ENCODE results near the gene PDE3A.

Gene PDE3A

DNA sequence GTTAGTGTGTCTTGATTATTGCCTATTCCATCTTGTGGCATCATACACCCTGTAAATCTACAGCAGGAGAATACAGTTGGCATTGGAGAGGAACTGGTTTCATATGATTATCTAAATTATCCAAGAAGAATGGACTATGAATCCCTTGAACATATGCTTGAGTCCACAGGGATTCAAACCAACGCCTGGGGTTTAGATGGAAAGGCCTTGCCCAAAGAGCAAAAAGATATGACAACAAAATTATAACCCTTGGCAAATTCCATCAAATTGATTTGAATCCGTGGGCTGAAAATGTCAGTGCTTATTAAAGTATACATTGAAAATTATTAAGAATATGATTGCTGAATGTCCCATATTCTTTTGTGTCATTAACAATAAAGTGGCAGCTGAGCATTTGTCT, 108.2 kb downstream of the PDE3A start:
- TF ChIP-seq CTCF (IDR thresholded peaks at IDR 0.05; ENCODE audit: insufficient read depth, low read length, poor library complexity, severe bottlenecking) = no peak
- no peak for DNase-seq (ENCODE audit: extremely low read depth, insufficient read length)
- Histone ChIP-seq H3K4me3 (replicated peaks; ENCODE audit: low read depth, low read length) (no peak overlapping the region), H3K27me3 (replicated peaks; ENCODE audit: control insufficient read depth, insufficient read depth, low read length) (no peaks in the 10 kb centered on the region), H3K36me3 (ENCODE audit: control insufficient read depth, insufficient read depth, low read length) (no peaks in the 10 kb centered on the region)

GRCh38 chr12:20477255-20477654, 108.9 kb downstream of the PDE3A start:
- no peaks in the 10 kb centered on the region for H3K36me3 ChIP-seq (ENCODE audit: control insufficient read depth, insufficient read depth, low read length)
- no peak for TF ChIP-seq CTCF (IDR thresholded peaks at IDR 0.05; ENCODE audit: insufficient read depth, low read length, poor library complexity, severe bottlenecking)
- no peaks in the 10 kb centered on the region for H3K27me3 ChIP-seq (replicated peaks; ENCODE audit: control insufficient read depth, insufficient read depth, low read length)
- no peak for DNase-seq (ENCODE audit: extremely low read depth, insufficient read length)
- H3K4me3 ChIP-seq (replicated peaks; ENCODE audit: low read depth, low read length) = no peak overlapping the region

DNA sequence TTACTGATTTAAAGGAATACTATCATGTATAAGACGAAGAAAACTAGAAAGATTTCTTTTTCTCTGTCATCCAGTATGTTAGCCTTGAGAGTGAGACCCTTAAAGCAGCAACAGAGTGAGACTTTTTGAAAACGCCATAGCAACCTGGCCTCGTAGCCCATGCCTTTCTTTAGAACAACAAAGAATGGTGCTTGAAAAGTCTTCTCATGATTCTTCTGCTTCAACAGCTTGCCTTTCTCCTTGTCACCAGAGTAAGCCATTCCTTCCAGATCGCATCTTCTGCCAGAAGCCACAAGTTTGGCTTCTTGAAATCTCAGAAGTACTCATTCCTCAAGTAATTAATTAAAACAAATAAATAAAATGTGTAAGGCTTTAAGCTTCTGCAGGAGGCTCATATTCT, 109.3 kb downstream of the PDE3A start:
- H3K27me3 ChIP-seq (replicated peaks; ENCODE audit: control insufficient read depth, insufficient read depth, low read length) = no peaks in the 10 kb centered on the region
- H3K4me3 ChIP-seq (replicated peaks; ENCODE audit: low read depth, low read length) = no peak overlapping the region
- H3K36me3 ChIP-seq (ENCODE audit: control insufficient read depth, insufficient read depth, low read length) = no peaks in the 10 kb centered on the region
- TF ChIP-seq CTCF (IDR thresholded peaks at IDR 0.05; ENCODE audit: insufficient read depth, low read length, poor library complexity, severe bottlenecking) = no peak
- no peak for DNase-seq (ENCODE audit: extremely low read depth, insufficient read length)

GRCh38 chr12:20482491-20483054, 114.2 kb downstream of the PDE3A start:
- Histone ChIP-seq H3K27me3 (replicated peaks; ENCODE audit: control insufficient read depth, insufficient read depth, low read length) (no peaks in the 10 kb centered on the region), H3K36me3 (ENCODE audit: control insufficient read depth, insufficient read depth, low read length) (no peaks in the 10 kb centered on the region), H3K4me3 (replicated peaks; ENCODE audit: low read depth, low read length) (no peak overlapping the region)
- TF ChIP-seq CTCF (IDR thresholded peaks at IDR 0.05; ENCODE audit: insufficient read depth, low read length, poor library complexity, severe bottlenecking) = no peak
- DNase-seq (ENCODE audit: extremely low read depth, insufficient read length) = no peak

DNA sequence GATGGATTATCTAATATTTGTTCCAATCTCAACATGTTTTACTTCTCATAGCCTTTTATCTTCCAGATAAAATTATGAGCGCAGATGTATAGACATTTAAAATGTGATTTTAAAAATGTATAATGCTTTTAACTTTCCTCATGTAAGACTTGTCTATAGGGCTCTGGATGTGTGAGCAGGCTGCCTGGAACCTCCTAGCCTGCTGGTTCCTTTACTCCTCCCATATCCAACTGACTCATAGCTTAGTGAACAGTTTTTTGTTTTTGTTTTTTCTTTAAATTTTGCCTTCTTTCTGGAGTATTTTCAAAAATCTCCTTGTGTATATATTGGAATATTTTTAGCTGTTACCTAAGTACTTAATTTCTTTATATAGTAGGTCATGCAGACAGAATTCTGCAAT, 115.4 kb downstream of the PDE3A start:
- no peak overlapping the region for H3K4me3 ChIP-seq (replicated peaks; ENCODE audit: low read depth, low read length)
- H3K36me3 ChIP-seq (ENCODE audit: control insufficient read depth, insufficient read depth, low read length) = no peaks in the 10 kb centered on the region
- H3K27me3 ChIP-seq (replicated peaks; ENCODE audit: control insufficient read depth, insufficient read depth, low read length) = no peaks in the 10 kb centered on the region
- DNase-seq (ENCODE audit: extremely low read depth, insufficient read length) = no peak
- TF ChIP-seq CTCF (IDR thresholded peaks at IDR 0.05; ENCODE audit: insufficient read depth, low read length, poor library complexity, severe bottlenecking) = no peak

DNA sequence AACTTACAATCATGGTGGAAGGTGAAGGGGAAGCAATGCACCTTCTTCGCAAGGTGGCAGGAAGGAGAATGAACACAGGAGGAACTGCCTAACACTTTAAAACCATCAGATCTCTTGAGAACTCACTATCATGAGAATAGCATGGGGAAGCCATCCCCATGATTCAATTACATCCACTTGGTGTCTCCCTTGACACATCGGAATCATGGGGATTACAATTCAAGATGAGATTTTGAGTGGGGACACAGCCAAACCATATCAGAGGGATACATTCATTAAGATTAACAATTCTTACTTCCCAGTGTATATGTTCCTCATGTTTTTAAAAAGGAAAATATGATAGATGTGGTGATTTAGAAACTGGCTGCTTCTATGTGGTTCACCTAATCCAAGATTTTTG, 117.9 kb downstream of the PDE3A start:
- no peaks in the 10 kb centered on the region for H3K36me3 ChIP-seq (ENCODE audit: control insufficient read depth, insufficient read depth, low read length)

More for the DNA sequence above, 117.9 kb downstream of the PDE3A start:
- Histone ChIP-seq H3K27me3 (replicated peaks; ENCODE audit: control insufficient read depth, insufficient read depth, low read length) (no peaks in the 10 kb centered on the region), H3K4me3 (replicated peaks; ENCODE audit: low read depth, low read length) (no peak overlapping the region)
- TF ChIP-seq CTCF (IDR thresholded peaks at IDR 0.05; ENCODE audit: insufficient read depth, low read length, poor library complexity, severe bottlenecking) = no peak
- no peak for DNase-seq (ENCODE audit: extremely low read depth, insufficient read length)
